ENCODE data around the gene CYP3A4.
"Not testable (repeated sequence)": the region's sequence is repeated elsewhere in the genome, so short reads cannot be mapped to it uniquely, and the experiment has no call there.

Gene CYP3A4

GRCh38 chr7:99729486-99730237 lies 54.3 kb downstream of the CYP3A4 start:
- DNase-seq (ENCODE audit: low read depth in 1 of 2, low spot score in 1 of 2), result no peak

GRCh38 chr7:99728615-99729014 lies 55.4 kb downstream of the CYP3A4 start:
- DNase-seq (ENCODE audit: low read depth in 1 of 2, low spot score in 1 of 2), result no peak

DNA sequence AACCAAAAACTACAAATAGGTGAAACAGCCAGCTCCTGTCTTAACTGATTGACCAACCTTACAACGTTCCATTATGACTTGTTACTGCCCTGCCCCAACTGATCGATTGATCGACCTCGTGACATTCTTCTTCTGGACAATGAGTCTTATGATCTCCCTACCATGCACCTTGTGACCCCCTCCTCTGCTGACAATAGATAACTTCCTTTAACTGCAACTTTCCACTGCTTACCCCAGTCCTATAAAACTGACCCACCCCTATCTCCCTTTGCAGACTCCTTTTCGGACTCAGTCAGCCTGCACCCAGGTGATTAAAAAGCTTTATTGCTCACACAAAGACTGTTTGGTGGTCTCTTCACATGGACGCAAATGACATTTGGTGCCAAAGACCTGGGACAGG lies 60.8 kb downstream of the CYP3A4 start:
- not testable (repeated sequence) for DNase-seq (ENCODE audit: low read depth in 1 of 2, low spot score in 1 of 2)

GRCh38 chr7:99720800-99721595 lies 63.0 kb downstream of the CYP3A4 start:
- no peak for DNase-seq (ENCODE audit: low read depth in 1 of 2, low spot score in 1 of 2)

DNA sequence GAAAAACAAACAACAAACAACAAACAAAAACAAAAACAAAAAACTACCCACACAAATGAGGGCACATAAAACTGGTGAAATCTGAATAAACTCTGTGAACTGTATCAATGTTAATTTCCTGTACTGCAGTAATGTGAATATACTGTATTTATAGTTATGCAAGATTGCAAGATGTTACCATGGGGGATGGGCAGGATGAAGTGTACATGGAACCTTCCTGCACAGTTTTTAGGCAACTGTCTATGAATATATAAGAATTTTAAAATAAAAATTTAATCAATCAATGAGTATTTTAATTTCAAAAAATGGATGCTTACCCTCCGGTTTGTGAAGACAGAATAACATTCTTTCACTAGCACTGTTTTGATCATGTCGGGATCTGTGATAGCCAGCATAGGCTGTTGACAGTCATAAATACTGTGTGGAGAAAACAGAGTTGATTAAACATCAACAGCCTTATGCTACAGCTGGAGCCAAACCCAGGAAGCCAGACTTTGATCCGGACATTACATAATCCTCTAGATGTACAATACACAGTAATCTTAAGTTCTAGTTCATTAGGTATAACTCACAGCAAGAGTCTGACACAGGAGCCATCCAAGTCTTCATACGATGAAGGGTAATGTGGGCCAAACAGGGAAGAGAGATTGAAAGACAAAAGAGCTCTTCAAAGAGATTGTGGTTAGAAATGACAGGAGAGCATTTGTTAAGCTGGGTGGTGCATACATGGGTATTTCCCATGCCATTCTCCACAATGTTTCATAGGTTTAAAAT lies 63.8 kb downstream of the CYP3A4 start:
- no peak for DNase-seq (ENCODE audit: low read depth in 1 of 2, low spot score in 1 of 2)

DNA sequence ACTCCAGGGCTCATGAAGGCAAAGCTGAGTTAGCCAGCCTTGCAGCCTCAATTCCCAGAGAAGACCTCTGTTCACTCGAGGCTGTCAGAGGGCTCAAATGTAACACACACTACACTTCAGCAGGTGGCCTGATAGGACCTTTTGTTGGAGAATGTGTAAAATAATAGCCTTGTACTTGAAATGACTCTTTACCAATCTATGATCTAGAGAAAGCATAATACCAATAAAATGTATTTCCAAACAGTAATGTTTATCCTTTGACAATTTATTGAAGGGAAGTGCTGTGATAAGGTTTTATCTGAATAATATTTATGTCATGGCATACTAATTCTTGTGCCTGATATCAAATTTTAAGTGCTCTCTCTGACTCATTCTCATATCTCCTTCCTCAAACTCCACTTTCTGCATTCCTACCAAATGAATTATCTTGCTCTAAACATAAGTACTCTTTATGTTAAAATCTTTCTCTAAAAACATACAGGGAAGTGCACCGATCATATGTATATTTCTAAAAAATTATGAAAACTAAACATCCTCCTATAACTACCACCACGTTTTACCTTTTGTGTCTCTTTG lies 69.9 kb downstream of the CYP3A4 start:
- no peak for DNase-seq (ENCODE audit: low read depth in 1 of 2, low spot score in 1 of 2)

DNA sequence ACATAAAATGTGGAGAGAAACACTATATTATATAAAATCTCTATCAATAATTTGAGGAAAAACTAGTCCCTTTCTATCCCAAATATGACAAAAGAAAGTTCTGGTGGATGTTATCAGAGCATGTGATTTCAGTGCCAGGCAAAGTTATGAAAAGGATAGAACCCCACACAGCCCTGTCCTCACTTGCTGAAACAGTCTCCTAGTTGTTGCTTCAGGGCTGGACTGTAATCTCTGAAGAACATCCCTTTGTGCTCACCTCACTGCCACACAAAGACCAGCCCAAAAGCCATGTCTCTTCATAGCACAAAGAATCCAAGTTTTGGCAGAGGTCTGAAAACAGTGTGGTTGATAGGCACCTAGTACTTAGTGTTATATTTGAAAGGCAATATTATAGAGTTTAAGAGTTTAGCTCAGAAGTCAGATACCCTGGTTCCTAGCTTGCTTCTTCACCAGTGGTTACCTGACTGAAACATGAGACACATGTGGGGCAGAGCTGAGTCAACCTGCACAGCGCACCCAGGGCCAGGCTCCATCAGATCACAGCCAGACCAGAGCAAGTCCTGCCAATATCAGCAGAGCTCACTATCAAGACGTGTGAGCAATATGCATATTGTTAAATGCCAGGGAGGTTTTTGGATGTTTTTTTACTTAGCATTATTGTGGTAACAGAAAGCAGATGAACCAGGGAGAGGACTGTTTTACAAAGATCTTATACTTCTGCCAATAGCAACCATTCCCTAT lies 74.0 kb downstream of the CYP3A4 start:
- no peak for DNase-seq (ENCODE audit: low read depth in 1 of 2, low spot score in 1 of 2)

DNA sequence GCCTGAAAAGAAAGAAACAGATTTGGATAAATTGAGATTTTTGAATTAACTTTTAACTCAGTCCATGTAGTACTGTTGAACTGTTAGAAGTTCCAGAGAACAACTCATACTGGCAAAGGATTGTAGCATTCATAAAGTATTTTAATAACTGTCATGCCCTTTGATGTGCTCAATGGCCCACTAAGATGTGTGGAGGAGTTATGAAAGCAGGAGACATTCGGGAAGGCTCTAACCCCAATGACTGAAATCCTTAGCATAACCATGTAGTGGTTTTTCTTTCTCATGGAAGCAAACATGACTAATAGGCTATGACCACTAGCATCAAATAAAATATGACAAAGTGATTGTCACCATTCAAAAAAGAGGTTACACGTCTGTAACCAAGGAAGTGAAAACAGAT lies 74.7 kb downstream of the CYP3A4 start:
- DNase-seq (ENCODE audit: low read depth in 1 of 2, low spot score in 1 of 2), result no peak

- no peak for DNase-seq (ENCODE audit: low read depth in 1 of 2, low spot score in 1 of 2)
These were observed 76.9 kb downstream of the CYP3A4 start for GRCh38 chr7:99707096-99707495.
